B cell (primary cell): ENCODE results near the gene DUSP7.

Source experiments
- CTCF ChIP-seq: fragments of 200-600 bp; IDR thresholded peaks from one replicate; pipeline ENCODE4 v1.8.0; 2022; ENCODE audit warnings: antibody characterized with exemption, mild to moderate bottlenecking
- EZH2 ChIP-seq: IDR thresholded peaks from 2 replicates; pipeline ENCODE4 v1.6.1; 2012; ENCODE audit warnings: borderline replicate concordance, low read depth, mild to moderate bottlenecking, moderate library complexity, low read length; ENCODE audit not compliant: insufficient read depth, poor library complexity, severe bottlenecking

- TF ChIP-seq CTCF (no peak), EZH2 (no peak)
Observed at GRCh38 chr3:52029535-52029934, 26.8 kb downstream of the DUSP7 start.
